SKM-1 (cell line): ENCODE measurements around the gene ACACB.
A peak's percentile ranks its signal among the peaks of the same experiment; 100 is the strongest.

Source experiments
- DNase-seq: peaks from one replicate; lab custom pipeline; 2025; ENCODE audit not compliant: unreplicated experiment; lab: John Stamatoyannopoulos, UW

Gene ACACB

GRCh38 chr12:109273354-109273753 is 157.0 kb downstream of the ACACB start:
- DNase-seq, result no peak

DNA sequence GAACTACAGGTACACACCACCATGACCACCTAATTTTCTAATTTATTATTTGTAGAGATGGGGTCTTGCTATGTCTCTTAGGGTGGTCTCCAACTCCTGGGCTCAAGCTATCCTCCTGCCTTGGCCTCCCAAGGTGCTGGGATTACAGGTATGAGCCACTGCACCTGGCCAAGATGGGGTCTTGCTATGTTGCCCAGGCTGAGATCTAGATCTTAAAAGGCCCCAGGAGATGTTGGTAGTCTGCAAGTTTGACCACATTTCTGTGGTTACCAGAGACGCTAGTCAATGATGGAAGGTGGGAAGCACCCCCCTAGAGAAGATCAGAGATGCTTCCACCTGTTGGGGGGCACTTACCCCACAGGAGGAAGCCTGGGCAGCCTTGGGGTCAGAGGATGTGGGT is 158.0 kb downstream of the ACACB start:
- DNase-seq, result no peak

- no peak for DNase-seq
These were observed 158.8 kb downstream of the ACACB start for GRCh38 chr12:109275173-109275572.

DNA sequence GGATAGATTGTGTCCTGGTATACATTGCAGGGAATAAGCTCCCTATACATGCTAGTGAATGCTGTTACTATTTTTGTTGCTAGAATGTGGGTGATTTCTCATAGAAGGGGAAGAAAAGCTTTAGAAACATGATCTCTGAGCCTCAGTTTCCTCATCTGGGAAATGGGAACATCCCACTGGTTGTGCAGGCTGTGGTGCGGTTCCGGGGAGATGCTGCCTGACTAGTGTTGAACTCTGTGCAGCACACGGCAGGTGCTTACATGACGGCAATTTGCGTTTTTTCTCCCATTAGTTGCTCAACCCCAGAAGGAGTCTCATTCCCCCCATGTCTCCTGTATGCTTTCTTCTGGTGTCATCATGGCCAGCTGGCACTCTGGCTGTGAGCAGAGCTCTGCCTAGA is 159.8 kb downstream of the ACACB start:
- DNase-seq, result no peak

GRCh38 chr12:109277255-109277898 is 161.0 kb downstream of the ACACB start:
- no peak for DNase-seq

DNA sequence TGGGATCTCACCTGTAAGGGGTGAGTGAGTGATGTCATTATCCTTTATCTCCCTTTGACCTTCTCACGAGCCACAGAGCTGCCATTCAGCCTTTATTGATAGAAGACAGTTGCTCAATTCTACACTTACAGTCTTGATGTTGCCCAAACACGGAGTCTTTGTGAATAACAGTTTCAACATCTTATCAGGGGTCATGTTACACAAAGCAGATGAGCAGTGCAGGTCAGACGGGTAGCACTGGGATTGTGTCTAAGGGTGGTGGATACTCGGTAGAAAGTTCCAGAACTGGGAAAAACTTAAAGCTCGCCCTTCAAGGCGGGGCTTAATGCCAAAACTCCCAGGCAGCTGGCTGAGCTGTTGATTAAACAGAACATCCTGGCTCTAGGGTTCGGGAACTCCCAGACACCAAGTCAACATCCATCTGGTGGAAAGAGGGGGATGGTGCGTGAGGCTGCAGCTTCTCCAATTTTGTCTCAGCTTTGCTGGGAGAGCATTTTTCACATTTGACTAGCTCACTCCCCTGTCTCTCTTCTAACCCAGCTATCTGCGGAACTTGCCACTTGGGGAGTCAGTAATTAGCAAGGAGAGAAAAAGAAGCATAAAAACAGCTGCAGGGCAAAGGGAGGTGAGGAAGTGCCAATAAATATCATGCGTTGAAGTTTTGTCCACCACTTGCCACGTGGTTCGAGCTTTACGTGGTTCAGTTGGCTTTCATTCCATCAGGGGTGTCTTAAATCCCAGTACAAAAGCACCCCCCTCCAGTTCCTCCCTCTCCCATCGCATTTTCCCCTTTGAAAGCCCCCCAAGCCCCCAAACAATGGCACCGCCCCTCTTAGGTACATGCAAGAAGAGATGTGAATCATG is 161.7 kb downstream of the ACACB start:
- DNase-seq, result peak; percentile 26

GRCh38 chr12:109278912-109279311 is 162.5 kb downstream of the ACACB start:
- no peak for DNase-seq

- DNase-seq, result no peak
These were observed 163.1 kb downstream of the ACACB start for GRCh38 chr12:109279525-109279924.

DNA sequence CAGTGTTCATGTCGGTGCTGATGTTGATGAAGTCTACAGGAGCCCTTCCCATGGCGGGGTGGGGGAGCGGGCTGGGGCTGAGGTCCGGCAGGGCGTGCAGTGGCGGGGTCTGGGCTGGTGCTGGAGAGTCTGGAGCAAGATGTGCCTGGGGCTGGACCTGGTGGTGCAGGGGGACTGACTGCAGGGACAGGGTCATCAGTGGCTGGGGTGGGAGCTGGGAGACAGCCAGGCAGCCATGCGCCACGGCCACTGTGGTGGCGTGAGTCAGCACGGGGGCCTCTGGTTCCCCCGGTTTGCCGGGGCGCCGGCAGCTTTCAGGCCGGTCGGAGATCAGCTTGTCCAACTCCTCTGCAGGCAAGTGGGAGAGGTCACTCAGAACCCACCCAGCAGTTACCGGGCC is 165.1 kb downstream of the ACACB start:
- DNase-seq, result no peak

DNA sequence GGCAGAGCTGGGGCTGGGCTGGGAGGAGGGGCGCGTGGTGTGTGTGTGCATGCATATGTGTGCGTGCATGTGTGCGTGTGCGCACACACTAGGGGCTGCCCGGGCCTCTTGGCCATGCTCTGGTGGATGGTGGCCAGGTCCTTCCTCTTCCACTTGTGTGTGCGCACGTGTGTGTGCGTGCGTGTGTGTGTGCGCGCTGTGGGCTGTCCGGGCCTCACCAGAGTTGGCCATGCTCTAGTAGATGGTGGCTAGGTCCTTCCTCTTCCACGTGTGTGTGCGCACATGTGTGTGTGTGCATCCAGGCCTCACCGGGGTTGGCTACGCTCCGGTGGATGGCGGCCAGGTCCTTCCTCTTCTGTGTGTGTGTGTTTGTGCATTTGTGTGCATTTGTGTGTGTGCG is 168.0 kb downstream of the ACACB start:
- DNase-seq, result no peak

DNA sequence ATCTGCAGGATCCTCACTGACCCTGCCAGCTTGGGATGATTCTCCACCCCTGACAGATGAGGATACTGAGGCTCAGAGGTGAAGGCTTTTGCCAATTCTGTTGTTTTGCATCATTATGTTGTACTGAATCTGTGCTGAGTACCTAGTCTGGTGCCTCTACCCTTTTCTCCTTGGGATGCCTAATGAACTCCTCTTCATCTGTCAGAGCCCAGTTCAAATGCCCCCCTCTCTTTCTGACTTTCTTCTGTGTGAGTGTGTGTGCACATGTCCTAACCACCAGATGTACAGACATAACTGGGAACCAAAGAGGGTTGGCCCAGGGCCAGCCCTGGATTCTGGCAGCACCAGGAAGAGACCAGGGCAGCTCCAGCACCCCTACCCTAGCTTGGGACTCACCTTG is 169.9 kb downstream of the ACACB start:
- no peak for DNase-seq

- no peak for DNase-seq
These were observed 170.3 kb downstream of the ACACB start for GRCh38 chr12:109286652-109287051.

GRCh38 chr12:109287181-109287580 is 170.8 kb downstream of the ACACB start:
- DNase-seq, result no peak

- DNase-seq, result no peak
These were observed 171.6 kb downstream of the ACACB start for GRCh38 chr12:109287811-109288469.

- DNase-seq, result no peak
These were observed 172.2 kb downstream of the ACACB start for GRCh38 chr12:109288571-109288970.

DNA sequence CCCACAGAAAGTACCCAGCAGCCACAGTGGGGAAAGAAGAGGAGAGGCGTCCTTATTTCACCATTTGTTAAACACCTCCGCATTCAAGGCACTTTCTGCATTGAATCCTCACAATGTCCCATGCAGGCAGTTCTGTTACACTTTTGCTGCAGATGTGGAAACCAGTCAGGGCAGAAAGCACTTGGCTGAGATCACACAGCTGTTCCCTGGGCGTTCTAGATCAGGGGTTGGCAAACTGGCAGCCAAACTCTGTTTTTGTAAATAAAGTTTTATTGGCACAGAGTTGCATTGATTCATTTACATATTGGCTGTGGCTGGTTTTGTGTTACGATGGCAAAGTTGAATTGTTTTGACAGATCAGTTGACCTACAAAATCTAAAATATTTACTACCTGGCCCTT is 172.6 kb downstream of the ACACB start:
- no peak for DNase-seq

DNA sequence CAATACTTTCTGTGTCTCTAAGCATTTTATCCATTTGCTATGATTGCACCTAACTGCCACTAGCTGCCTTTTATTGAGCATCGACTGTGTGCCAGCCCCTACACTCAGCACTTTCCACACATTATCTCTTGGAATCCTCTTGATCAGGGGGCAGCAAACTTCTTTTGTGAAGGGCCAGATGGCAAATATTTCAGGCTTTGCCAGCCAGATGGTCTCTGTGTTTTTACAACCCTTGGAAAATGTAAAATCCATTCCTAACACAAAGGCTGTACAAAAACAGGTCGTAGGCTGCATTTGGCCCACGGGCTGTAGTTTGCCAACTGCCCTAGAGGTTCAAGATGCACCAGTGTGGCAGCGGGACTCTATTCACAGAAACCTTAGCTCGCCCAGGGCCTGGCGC is 173.2 kb downstream of the ACACB start:
- DNase-seq, result no peak

GRCh38 chr12:109290061-109290460 is 173.7 kb downstream of the ACACB start:
- DNase-seq, result no peak

- DNase-seq, result no peak
These were observed 174.7 kb downstream of the ACACB start for GRCh38 chr12:109291117-109291516.

DNA sequence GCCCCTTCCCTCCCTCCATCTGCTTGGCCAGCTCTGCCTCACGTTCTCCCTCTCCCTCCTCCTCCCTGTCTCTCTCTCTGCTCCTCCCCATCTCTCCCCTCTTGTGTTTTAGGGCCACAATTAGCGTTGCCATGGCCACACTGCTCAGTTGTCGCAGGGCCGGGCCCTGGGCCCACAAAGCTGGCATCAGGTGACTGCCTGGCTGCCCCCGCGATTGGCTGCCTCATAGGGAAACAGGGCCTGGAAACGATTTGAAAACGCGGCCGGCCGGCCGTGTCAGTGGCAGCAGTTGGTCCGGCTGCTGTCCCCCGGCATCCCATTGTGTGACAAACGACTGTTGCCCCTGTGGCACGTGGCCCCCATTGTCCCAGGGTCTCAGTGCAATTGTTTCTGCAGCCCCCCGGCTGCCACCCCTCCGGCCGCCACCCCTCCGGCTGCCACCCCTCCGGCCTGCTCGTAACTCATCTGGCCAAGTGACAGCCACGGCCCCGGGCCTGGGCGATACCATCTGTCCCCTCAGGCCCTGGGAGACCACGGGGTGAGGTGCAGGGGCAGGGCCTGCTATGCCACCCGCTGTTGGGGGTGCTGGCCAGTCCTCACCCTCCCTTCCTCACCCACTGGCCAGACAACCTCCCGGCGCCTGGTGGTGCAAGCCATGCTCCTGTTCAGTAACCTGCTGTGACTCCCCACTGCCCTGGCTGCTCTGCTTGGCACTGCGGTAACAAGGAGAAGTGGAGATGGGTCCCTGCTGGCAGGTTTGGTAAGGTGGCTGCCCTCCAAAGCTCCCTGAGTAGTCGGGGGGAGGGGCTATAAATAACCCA is 175.3 kb downstream of the ACACB start:
- no peak for DNase-seq

GRCh38 chr12:109292342-109292711 is 175.9 kb downstream of the ACACB start:
- no peak for DNase-seq
